Adrenal gland (tissue), 5 donors: ENCODE measurements around the gene CGRRF1.

ENCODE experiments used
- CTCF ChIP-seq, 6 experiments: fragments of 450-650 bp in 4 of 6; fragments of 200-600 bp in 2 of 6; sonication (generic) in 1 of 6; IDR thresholded peaks; 1 replicate in 5 of 6; 2 replicates in 1 of 6; pipeline versions ENCODE4 v1.5.1 to v1.8.0; 2016 to 2021; ENCODE audit warnings: antibody characterized with exemption in 6 of 6, mild to moderate bottlenecking in 2 of 6, moderate library complexity in 1 of 6
- POLR2A ChIP-seq, 2 donors: fragments of 450-650 bp; IDR thresholded peaks; one replicate each; pipeline ENCODE4 v1.6.1; 2017; ENCODE audit warnings: antibody characterized with exemption in 2 of 2, mild to moderate bottlenecking in 2 of 2, moderate library complexity in 1 of 2
- donor health status: DM: no; HTN: no; CAD: no.

- TF ChIP-seq POLR2A (IDR thresholded peaks at IDR 0.05) (no peak), CTCF (IDR thresholded peaks at IDR 0.05) (no peak)
Measured at GRCh38 chr14:54480830-54481562, 28.7 kb upstream of the CGRRF1 start.
